Ovary (tissue), 3 donors: ENCODE data around the gene IFNA8.

ENCODE experiments used
- CTCF ChIP-seq, 3 donors: fragments of 450-650 bp in 2 of 3; fragments of 200-600 bp in 1 of 3; IDR thresholded peaks; one replicate each; pipeline versions ENCODE4 v1.5.1 to v1.8.0; 2016 to 2022; ENCODE audit warnings: antibody characterized with exemption in 3 of 3, mild to moderate bottlenecking in 1 of 3
- EP300 ChIP-seq: sonication (generic); formaldehyde crosslinking; IDR thresholded peaks from one replicate; pipeline ENCODE4 v1.6.1; 2017; ENCODE audit warnings: antibody characterized with exemption
- POLR2A ChIP-seq: fragments of 450-650 bp; IDR thresholded peaks from one replicate; pipeline ENCODE4 v1.6.1; 2017; ENCODE audit warnings: antibody characterized with exemption, mild to moderate bottlenecking, moderate library complexity
- donor health status: DM: no; HTN: no; CAD: no.

GRCh38 chr9:21450733-21451394 lies 41.9 kb downstream of the IFNA8 start:
- no peak for TF ChIP-seq CTCF (IDR thresholded peaks at IDR 0.05)
- no peak for TF ChIP-seq EP300
- no peak for TF ChIP-seq POLR2A
